CD8-positive, alpha-beta memory T cell (primary cell): ENCODE data around the gene ATP6V1E1. TPM values are rescaled to one million over a fixed set of nuclear protein-coding genes. Genes with fewer than 3 reads are reported as not detected.
A peak's percentile ranks its signal among the peaks of the same experiment; 100 is the strongest.
"Not testable (repeated sequence)": the region's sequence is repeated elsewhere in the genome, so short reads cannot be mapped to it uniquely, and the experiment has no call there.

Source experiments
- CTCF ChIA-PET: fragments of 350-600 bp; sonication (Branson Sonifier 250); formaldehyde crosslinking; loops from one replicate; lab custom pipeline; 2021; ENCODE audit warnings: antibody characterized with exemption; lab: Charles Lee
- POLR2A ChIA-PET: fragments of 350-600 bp; sonication (Branson Sonifier 250); formaldehyde crosslinking; loops from one replicate; lab custom pipeline; 2021; ENCODE audit warnings: antibody characterized with exemption; lab: Charles Lee
- DNase-seq, 5 donors: peaks; one replicate each; pipeline versions ENCODE4 v3.0.0 to v3.0.0-alpha.2; 2020 to 2022; ENCODE audit warnings: mixed read lengths in 1 of 5
- H3K27ac ChIP-seq: one replicate; pipeline ENCODE4 v1.7.0; 2013; ENCODE audit warnings: low read depth, mild to moderate bottlenecking, low read length, moderate library complexity
- H3K27me3 ChIP-seq: 2 replicates; pipeline ENCODE4 v1.7.0; 2013; ENCODE audit warnings: low read length, mild to moderate bottlenecking; ENCODE audit not compliant: insufficient read depth, poor library complexity, severe bottlenecking
- H3K36me3 ChIP-seq: 2 replicates; pipeline ENCODE4 v1.7.0; 2013; ENCODE audit warnings: mild to moderate bottlenecking, low read length, moderate library complexity; ENCODE audit not compliant: insufficient read depth
- H3K4me1 ChIP-seq: 2 replicates; pipeline ENCODE4 v1.7.0; 2013; ENCODE audit warnings: mild to moderate bottlenecking, low read length, moderate library complexity; ENCODE audit not compliant: insufficient read depth
- H3K4me3 ChIP-seq: 2 replicates; pipeline ENCODE4 v1.7.0; 2013; ENCODE audit warnings: mild to moderate bottlenecking, low read length
- H3K9me3 ChIP-seq: 2 replicates; pipeline ENCODE4 v1.7.0; 2013; ENCODE audit warnings: mild to moderate bottlenecking, low read length
- H3K27ac Mint-ChIP-seq, 8 donors: one replicate each; pipeline ENCODE4 v1.8.0; 2020 to 2021; ENCODE audit warnings: mixed read lengths in 8 of 8, mild to moderate bottlenecking in 6 of 8, inconsistent platforms in 3 of 8, moderate library complexity in 3 of 8
- H3K27me3 Mint-ChIP-seq, 2 donors: one replicate each; pipeline ENCODE4 v1.8.0; 2020 to 2021; ENCODE audit warnings: mixed read lengths in 2 of 2, mild to moderate bottlenecking in 1 of 2, moderate library complexity in 1 of 2
- H3K36me3 Mint-ChIP-seq, 3 donors: one replicate each; pipeline ENCODE4 v1.8.0; 2020 to 2021; ENCODE audit warnings: mixed read lengths in 3 of 3, inconsistent platforms in 1 of 3, mild to moderate bottlenecking in 1 of 3
- H3K4me1 Mint-ChIP-seq, 3 donors: one replicate each; pipeline ENCODE4 v1.8.0; 2020 to 2021; ENCODE audit warnings: mixed read lengths in 3 of 3, inconsistent platforms in 1 of 3, mild to moderate bottlenecking in 1 of 3
- H3K4me3 Mint-ChIP-seq, 7 donors: one replicate each; pipeline ENCODE4 v1.8.0; 2020 to 2021; ENCODE audit warnings: mixed read lengths in 7 of 7, mild to moderate bottlenecking in 6 of 7, moderate library complexity in 4 of 7, inconsistent platforms in 2 of 7
- H3K9me3 Mint-ChIP-seq, 5 donors: one replicate each; pipeline ENCODE4 v1.8.0; 2020 to 2022; ENCODE audit warnings: mixed read lengths in 5 of 5, mild to moderate bottlenecking in 3 of 5, moderate library complexity in 2 of 5, inconsistent platforms in 1 of 5
- polyA plus RNA-seq: library from polyadenylated mRNA; unstranded; fragments of 300-500 nt; fragmentation: Illumina TruSeq; gene quantifications from one replicate; pipeline ENCODE4 v1.2.3, GENCODE V29; 2021
- total RNA-seq, 2 experiments: library from RNA; stranded (reverse); gene quantifications; one replicate each; pipeline ENCODE4 v1.2.3, GENCODE V29; 2021

The ATP6V1E1 gene
- total RNA-seq (10 to 100 TPM; 96.0 to 97.6 TPM), polyA plus RNA-seq (119 TPM)

- H3K9me3 ChIP-seq, result no peaks in the 10 kb centered on the region
- H3K4me3 ChIP-seq, result peak within 1 kb of the TSS; percentile 100
- CTCF ChIA-PET, result no interaction called here
- H3K27ac Mint-ChIP-seq, result peak within 1 kb of the TSS; percentile 95 to 99 (median 99)
- H3K36me3 Mint-ChIP-seq, result peaks cover 0 to 30% (median 0%) of the 10 kb centered on the region in 3 donors
- POLR2A ChIA-PET, result interaction anchor here (1.0 kb wide), 1 partner anchor 10 kb away, joined by 3 read pairs; the partner anchor contains the start of gene BCL2L13
- peak within 1 kb of the TSS; percentile 93 to 99 (median 98) for H3K4me3 Mint-ChIP-seq
- peak; percentile 92 to 97 (median 94) for DNase-seq
- H3K27me3 ChIP-seq, result no peaks in the 10 kb centered on the region
- peaks cover 25 to 44% (median 40%) of the 10 kb centered on the region in 3 donors for H3K4me1 Mint-ChIP-seq
- H3K36me3 ChIP-seq, result no peaks in the 10 kb centered on the region
- H3K9me3 Mint-ChIP-seq, result no peaks in the 10 kb centered on the region
- peak within 1 kb of the TSS; percentile 99 for H3K27ac ChIP-seq
- H3K27me3 Mint-ChIP-seq, result no peaks in the 10 kb centered on the region
- peaks cover 22% of the 10 kb centered on the region for H3K4me1 ChIP-seq
Observed at GRCh38 chr22:17628406-17629172, at the start of gene ATP6V1E1. TSS of gene ATP6V1E1 (minus strand) at chr22:17628749. CDS start at chr22:17628635, 114 bp downstream.

- peaks cover 14 to 47% (median 28%) of the 10 kb centered on the region in 3 donors for H3K4me1 Mint-ChIP-seq
- CTCF ChIA-PET, result no interaction called here
Observed at GRCh38 chr22:17675584-17675983, 47.0 kb upstream of the ATP6V1E1 start.

GRCh38 chr22:17674152-17674551 is 45.6 kb upstream of the ATP6V1E1 start:
- no peak overlapping the region for H3K4me3 ChIP-seq
- Mint-ChIP-seq H3K27me3 (no peaks in the 10 kb centered on the region), H3K9me3 (no peaks in the 10 kb centered on the region), H3K27ac (peak overlapping the region in 2 of 8 donors; percentile 7 to 26), H3K4me3 (no peak overlapping the region), H3K4me1 (peaks cover 14 to 55% (median 30%) of the 10 kb centered on the region in 3 donors), H3K36me3 (peaks cover 0 to 33% (median 9%) of the 10 kb centered on the region in 3 donors)
- CTCF ChIA-PET, result interaction anchor here (0.7 kb wide), 1 partner anchor 69 kb away, joined by 3 read pairs; no protein-coding TSS in a partner anchor
- H3K4me1 ChIP-seq, result peaks cover 5% of the 10 kb centered on the region
- POLR2A ChIA-PET, result no interaction called here
- peak overlapping the region; percentile 13 for H3K27ac ChIP-seq
- H3K27me3 ChIP-seq, result no peaks in the 10 kb centered on the region
- peaks cover 4% of the 10 kb centered on the region for H3K36me3 ChIP-seq
- no peak for DNase-seq
- H3K9me3 ChIP-seq, result no peaks in the 10 kb centered on the region

More at GRCh38 chr22:17675584-17675983, 47.0 kb upstream of the ATP6V1E1 start:
- POLR2A ChIA-PET, result no interaction called here
- Histone ChIP-seq H3K27ac (no peak overlapping the region), H3K4me3 (no peak overlapping the region), H3K9me3 (no peaks in the 10 kb centered on the region), H3K27me3 (no peaks in the 10 kb centered on the region), H3K4me1 (peaks cover 5% of the 10 kb centered on the region), H3K36me3 (peaks cover 2% of the 10 kb centered on the region)
- Mint-ChIP-seq H3K27me3 (no peaks in the 10 kb centered on the region), H3K9me3 (no peaks in the 10 kb centered on the region), H3K36me3 (peaks cover 0 to 21% (median 5%) of the 10 kb centered on the region in 3 donors), H3K4me3 (no peak overlapping the region), H3K27ac (no peak overlapping the region)
- DNase-seq, result no peak

GRCh38 chr22:17672417-17672991 is 44.0 kb upstream of the ATP6V1E1 start:
- Mint-ChIP-seq H3K36me3 (peaks cover 0 to 32% (median 7%) of the 10 kb centered on the region in 3 donors), H3K4me3 (no peak overlapping the region), H3K4me1 (peaks cover 12 to 48% (median 30%) of the 10 kb centered on the region in 3 donors), H3K27me3 (no peaks in the 10 kb centered on the region), H3K9me3 (no peaks in the 10 kb centered on the region), H3K27ac (peak overlapping the region in 1 of 8 donors; percentile 15)
- no peak overlapping the region for H3K4me3 ChIP-seq
- peaks cover 5% of the 10 kb centered on the region for H3K4me1 ChIP-seq
- peaks cover 4% of the 10 kb centered on the region for H3K36me3 ChIP-seq
- CTCF ChIA-PET, result interaction anchor here (0.6 kb wide), 1 partner anchor 62 kb away, joined by 3 read pairs; no protein-coding TSS in a partner anchor
- H3K27me3 ChIP-seq, result no peaks in the 10 kb centered on the region
- H3K27ac ChIP-seq, result peak overlapping the region; percentile 29
- no peak for DNase-seq
- no peaks in the 10 kb centered on the region for H3K9me3 ChIP-seq
- POLR2A ChIA-PET, result no interaction called here

- H3K9me3 ChIP-seq, H3K27me3 ChIP-seq, H3K9me3 Mint-ChIP-seq, H3K27me3 Mint-ChIP-seq, DNase-seq, H3K36me3 ChIP-seq, POLR2A ChIA-PET, H3K27ac Mint-ChIP-seq, H3K4me3 Mint-ChIP-seq, H3K4me1 ChIP-seq, H3K4me3 ChIP-seq, CTCF ChIA-PET: not testable (repeated sequence)
- peaks cover 13 to 49% (median 28%) of the 10 kb centered on the region in 3 donors for H3K4me1 Mint-ChIP-seq
- H3K36me3 Mint-ChIP-seq, result peaks cover 0 to 38% (median 10%) of the 10 kb centered on the region in 3 donors
- peak overlapping the region; percentile 9 for H3K27ac ChIP-seq
Observed at GRCh38 chr22:17671521-17672092, 43.1 kb upstream of the ATP6V1E1 start.

- DNase-seq, result no peak
- Histone ChIP-seq H3K36me3 (peaks cover 12% of the 10 kb centered on the region), H3K4me1 (no peaks in the 10 kb centered on the region), H3K9me3 (no peaks in the 10 kb centered on the region), H3K27ac (no peak overlapping the region), H3K4me3 (no peak overlapping the region), H3K27me3 (no peaks in the 10 kb centered on the region)
- ChIA-PET POLR2A (no interaction called here), CTCF (no interaction called here)
- Mint-ChIP-seq H3K4me1 (peaks cover 4 to 23% (median 15%) of the 10 kb centered on the region in 3 donors), H3K27ac (no peak overlapping the region), H3K4me3 (no peak overlapping the region), H3K9me3 (peaks cover 0 to 9% (median 0%) of the 10 kb centered on the region in 5 donors), H3K27me3 (no peaks in the 10 kb centered on the region), H3K36me3 (peaks cover 13 to 58% (median 24%) of the 10 kb centered on the region in 3 donors)
Observed at GRCh38 chr22:17665854-17666253, 37.3 kb upstream of the ATP6V1E1 start.

GRCh38 chr22:17665248-17665647 is 36.7 kb upstream of the ATP6V1E1 start:
- no peak for DNase-seq
- Mint-ChIP-seq H3K27me3 (no peaks in the 10 kb centered on the region), H3K4me3 (no peak overlapping the region), H3K27ac (peak overlapping the region in 1 of 8 donors; percentile 23), H3K4me1 (peaks cover 4 to 19% (median 15%) of the 10 kb centered on the region in 3 donors), H3K36me3 (peaks cover 13 to 55% (median 24%) of the 10 kb centered on the region in 3 donors), H3K9me3 (peaks cover 0 to 9% (median 0%) of the 10 kb centered on the region in 5 donors)
- H3K27me3 ChIP-seq, result no peaks in the 10 kb centered on the region
- CTCF ChIA-PET, result no interaction called here
- no peak overlapping the region for H3K27ac ChIP-seq
- H3K9me3 ChIP-seq, result no peaks in the 10 kb centered on the region
- peaks cover 8% of the 10 kb centered on the region for H3K36me3 ChIP-seq
- POLR2A ChIA-PET, result no interaction called here
- H3K4me3 ChIP-seq, result no peak overlapping the region
- H3K4me1 ChIP-seq, result no peaks in the 10 kb centered on the region
